NCI-H345 (cell line): ENCODE data around the gene GRSF1.
"Not testable (repeated sequence)": the region's sequence is repeated elsewhere in the genome, so short reads cannot be mapped to it uniquely, and the experiment has no call there.

ENCODE experiments used
- DNase-seq: peaks from one replicate; lab custom pipeline; 2025; lab: John Stamatoyannopoulos, UW

Gene GRSF1

GRCh38 chr4:70839589-70840093 lies at the start of gene GRSF1:
TSS of gene GRSF1 (minus strand) at chr4:70839890. CDS start at chr4:70839827, 63 bp downstream.
- DNase-seq: peak; percentile 88

GRCh38 chr4:70885174-70885573 lies 45.5 kb upstream of the GRSF1 start:
- DNase-seq: peak; percentile 14

- DNase-seq: no peak
These were observed 41.0 kb upstream of the GRSF1 start for GRCh38 chr4:70880739-70881138.

- no peak for DNase-seq
These were observed 37.9 kb upstream of the GRSF1 start for GRCh38 chr4:70877556-70877955.

- no peak for DNase-seq
These were observed 34.8 kb upstream of the GRSF1 start for GRCh38 chr4:70874268-70875156.

GRCh38 chr4:70873216-70873615 lies 33.5 kb upstream of the GRSF1 start:
- no peak for DNase-seq

GRCh38 chr4:70868778-70869177 lies 29.1 kb upstream of the GRSF1 start:
- DNase-seq: no peak

- DNase-seq: no peak
These were observed 23.6 kb upstream of the GRSF1 start for GRCh38 chr4:70863099-70863790.

GRCh38 chr4:70859066-70859465 lies 19.4 kb upstream of the GRSF1 start:
- DNase-seq: no peak

- no peak for DNase-seq
These were observed 18.8 kb upstream of the GRSF1 start for GRCh38 chr4:70858454-70858853.

- no peak for DNase-seq
These were observed 15.8 kb upstream of the GRSF1 start for GRCh38 chr4:70855464-70855863.

GRCh38 chr4:70849291-70849690 lies 9.6 kb upstream of the GRSF1 start:
- no peak for DNase-seq

GRCh38 chr4:70844180-70844579 lies 4.5 kb upstream of the GRSF1 start:
- DNase-seq: no peak

GRCh38 chr4:70842761-70843435 lies 3.2 kb upstream of the GRSF1 start:
- no peak for DNase-seq

- no peak for DNase-seq
These were observed 2.3 kb upstream of the GRSF1 start for GRCh38 chr4:70841951-70842350.

GRCh38 chr4:70841211-70841610 lies 1.5 kb upstream of the GRSF1 start:
- DNase-seq: no peak

GRCh38 chr4:70840631-70841030 lies 941 bp upstream of the GRSF1 start:
- DNase-seq: not testable (repeated sequence)

- DNase-seq: peak; percentile 1
These were observed 447 bp upstream of the GRSF1 start for GRCh38 chr4:70840137-70840536.

- peak; percentile 37 for DNase-seq
These were observed 763 bp downstream of the GRSF1 start for GRCh38 chr4:70838666-70839588.

- DNase-seq: no peak
These were observed 1.5 kb downstream of the GRSF1 start for GRCh38 chr4:70838204-70838603.

GRCh38 chr4:70836081-70836480 lies 3.6 kb downstream of the GRSF1 start:
- no peak for DNase-seq
